Kidney (tissue), 14 donors: ENCODE results near the gene ALG6. TPM values are rescaled to one million over a fixed set of nuclear protein-coding genes. Genes with fewer than 3 reads are reported as not detected.

Experiments used
- DNase-seq, 5 donors: peaks; one replicate each; pipeline ENCODE4 v3.0.0-alpha.2; 2013 to 2020
- FAIRE-seq: peaks from 2 replicates; lab custom pipeline; 2012; peaks lifted over from hg19 to GRCh38; lab: Jason Lieb, UNC
- H3K27ac ChIP-seq, 2 donors: one replicate each; pipeline ENCODE4 v1.7.0; 2013; ENCODE audit warnings: low read depth in 2 of 2, low read length in 2 of 2, inconsistent platforms in 1 of 2
- H3K27me3 ChIP-seq: one replicate; pipeline ENCODE4 v1.7.1; 2013; ENCODE audit warnings: low read length, inconsistent platforms; ENCODE audit not compliant: control insufficient read depth, insufficient read depth
- H3K36me3 ChIP-seq, 3 donors: one replicate each; pipeline versions ENCODE4 v1.7.0 to v1.7.1; 2013; ENCODE audit warnings: low read length in 3 of 3, control low read depth in 1 of 3, inconsistent platforms in 1 of 3; ENCODE audit not compliant: insufficient read depth in 3 of 3, control insufficient read depth in 2 of 3
- H3K4me1 ChIP-seq, 3 donors: one replicate each; pipeline versions ENCODE4 v1.7.0 to v1.7.1; 2013; ENCODE audit warnings: low read length in 3 of 3, inconsistent platforms in 1 of 3, low read depth in 1 of 3; ENCODE audit not compliant: control insufficient read depth in 2 of 3, insufficient read depth in 2 of 3
- H3K4me3 ChIP-seq, 3 donors: one replicate each; pipeline versions ENCODE4 v1.7.0 to v1.8.1; 2013; ENCODE audit warnings: low read length in 3 of 3, control low read depth in 1 of 3, inconsistent platforms in 1 of 3
- H3K9ac ChIP-seq, 3 donors: one replicate each; pipeline versions ENCODE4 v1.7.0 to v1.7.1; 2013; ENCODE audit warnings: low read length in 3 of 3, control low read depth in 1 of 3, inconsistent platforms in 1 of 3
- H3K9me3 ChIP-seq, 3 donors: one replicate each; pipeline versions ENCODE4 v1.7.0 to v1.7.1; 2013; ENCODE audit warnings: low read length in 3 of 3, control low read depth in 1 of 3, inconsistent platforms in 1 of 3; ENCODE audit not compliant: control insufficient read depth in 2 of 3, insufficient read depth in 1 of 3
- CTCF ChIP-seq: IDR thresholded peaks from 3 replicates; pipeline ENCODE4 v1.5.1; 2012; ENCODE audit warnings: mild to moderate bottlenecking, moderate library complexity, borderline replicate concordance; ENCODE audit not compliant: insufficient read depth; ENCODE audit errors: extremely low read depth
- intact Hi-C: fragments of 100-400 bp; cut with DNase I; formaldehyde crosslinking; loops from one replicate; pipeline ENCODE4 v1.11.1; 2022
- polyA plus RNA-seq: library from polyadenylated mRNA; stranded (reverse); fragments of 350-450 nt; fragmentation: Illumina TruSeq; extraction: RNeasy Lipid Tissue Mini Kit (QIAGEN cat#74804); gene quantifications from one replicate; pipeline ENCODE4 v1.2.3, GENCODE V29; 2014; ENCODE audit warnings: low read depth, low replicate concordance; ENCODE audit not compliant: insufficient read depth
- total RNA-seq: library from RNA; stranded (reverse); fragmentation: NEBNext Ultra II Directional; extraction: Animal tissue kit (Norgen Biotek cat#: 25700); gene quantifications from one replicate; pipeline ENCODE4 v1.2.1, GENCODE V29; 2021
- donor health status: control.
- donor health status: control.
- donor health status: control.
- donor health status: control.
- donor health status: control.
- donor health status: DM: yes; HTN: yes; CAD: no.
- donor health status: Normal renal cell carcinoma (clear cell type).

ALG6 gene
- total and polyA plus RNA-seq, 2 donors from 2014 or later: 10.2 to 11.2 TPM

GRCh38 chr1:63328122-63328521, 39.3 kb upstream of the ALG6 start:
- Histone ChIP-seq H3K4me3 (no peak overlapping the region), H3K27ac (no peak overlapping the region), H3K9ac (no peak overlapping the region), H3K4me1 (no peaks in the 10 kb centered on the region), H3K9me3 (peaks cover 0 to 3% (median 0%) of the 10 kb centered on the region in 3 donors), H3K27me3 (peaks cover 80% of the 10 kb centered on the region), H3K36me3 (no peaks in the 10 kb centered on the region)
- FAIRE-seq (no peak), DNase-seq (peak in 1 of 5 donors; percentile 4)
- no peak for TF ChIP-seq CTCF
- intact Hi-C loops: no loop called here

DNA sequence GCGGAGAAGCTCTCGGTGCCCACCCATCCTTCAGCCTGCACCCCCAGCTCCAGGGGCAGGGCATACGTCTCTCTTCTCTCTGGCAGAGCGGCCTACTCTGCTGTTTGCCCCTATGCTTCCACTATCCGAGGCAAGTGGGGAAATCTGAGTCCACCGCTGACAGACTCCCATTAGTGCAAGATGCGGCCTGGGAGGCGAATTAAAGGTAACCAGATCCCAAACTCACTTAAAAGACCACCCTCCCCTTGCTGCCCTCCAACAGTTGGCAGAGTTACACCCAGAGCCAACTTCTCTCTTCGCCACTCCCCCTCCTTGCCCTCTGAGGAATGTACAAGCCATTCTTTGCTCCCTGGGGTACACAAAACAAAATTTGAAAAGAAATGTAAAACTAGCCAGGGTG, 38.6 kb upstream of the ALG6 start:
- Histone ChIP-seq H3K9me3 (peaks cover 0 to 3% (median 0%) of the 10 kb centered on the region in 3 donors), H3K36me3 (no peaks in the 10 kb centered on the region), H3K27ac (no peak overlapping the region), H3K9ac (no peak overlapping the region), H3K4me3 (no peak overlapping the region), H3K27me3 (peaks cover 82% of the 10 kb centered on the region), H3K4me1 (no peaks in the 10 kb centered on the region)
- no peak for TF ChIP-seq CTCF
- intact Hi-C loops: no loop called here
- FAIRE-seq: no peak
- peak in 3 of 5 donors; percentile 17 to 48 (median 34) for DNase-seq

GRCh38 chr1:63329621-63330330, 37.7 kb upstream of the ALG6 start:
- H3K4me1 ChIP-seq: no peaks in the 10 kb centered on the region
- peaks cover 80% of the 10 kb centered on the region for H3K27me3 ChIP-seq
- FAIRE-seq (no peak), DNase-seq (peak in 3 of 5 donors; percentile 7 to 46 (median 12))
- H3K36me3 ChIP-seq: no peaks in the 10 kb centered on the region
- H3K4me3 ChIP-seq: no peak overlapping the region
- no peak overlapping the region for H3K27ac ChIP-seq
- H3K9me3 ChIP-seq: peaks cover 0 to 3% (median 0%) of the 10 kb centered on the region in 3 donors
- H3K9ac ChIP-seq: no peak overlapping the region
- TF ChIP-seq CTCF: no peak
- intact Hi-C loops: no loop called here
